NB4 (cell line): ENCODE measurements around the gene BATF3.

ENCODE experiments used
- MYC ChIP-seq: IDR thresholded peaks from 2 replicates; pipeline ENCODE4 v1.6.1; 2011; ENCODE audit warnings: low read depth, low read length
- POLR2A ChIP-seq: IDR thresholded peaks from 2 replicates; pipeline ENCODE4 v1.6.1; 2011; ENCODE audit warnings: mild to moderate bottlenecking; ENCODE audit not compliant: insufficient read length; ENCODE audit errors: extremely low read depth
- TF ChIP-seq, protein P1 (sequence below): IDR thresholded peaks from one replicate; pipeline ENCODE4 v1.5.1; 2012; ENCODE audit warnings: low read depth, low read length
- TF ChIP-seq, protein P2 (sequence below): IDR thresholded peaks from 2 replicates; pipeline ENCODE4 v1.6.1; 2011; ENCODE audit warnings: low read depth, low read length

DNA sequence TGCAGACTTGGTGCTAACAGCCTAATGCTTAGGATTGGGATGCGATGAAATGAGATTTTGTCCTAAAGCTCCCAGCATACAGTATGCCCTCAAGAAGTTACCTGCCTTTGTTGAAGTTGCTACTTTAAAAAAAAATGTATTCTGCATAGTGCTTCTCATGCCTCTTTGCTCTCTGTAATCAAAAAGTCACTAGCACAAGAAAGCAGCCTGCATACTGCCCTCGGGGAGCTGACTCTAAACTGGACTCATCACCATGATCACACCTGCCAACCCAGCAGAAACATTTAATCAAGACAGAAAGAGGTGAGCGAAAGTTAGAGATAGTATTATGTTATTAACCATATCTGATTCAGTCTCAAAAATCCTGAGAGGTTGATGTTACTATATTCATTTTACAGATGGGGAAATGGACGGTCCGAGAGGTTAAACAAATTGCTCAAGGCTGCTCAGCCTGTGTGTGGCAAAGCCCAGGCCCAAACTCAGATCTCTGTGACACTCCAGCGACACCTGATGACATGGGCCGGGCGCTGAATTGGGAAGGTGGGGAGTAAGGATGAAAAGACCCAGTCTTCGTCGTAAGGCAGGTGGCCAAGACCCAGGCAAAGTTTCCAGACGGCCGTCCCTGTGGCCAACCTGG lies 1.1 kb downstream of the BATF3 start:
- TF ChIP-seq, protein P1, sequence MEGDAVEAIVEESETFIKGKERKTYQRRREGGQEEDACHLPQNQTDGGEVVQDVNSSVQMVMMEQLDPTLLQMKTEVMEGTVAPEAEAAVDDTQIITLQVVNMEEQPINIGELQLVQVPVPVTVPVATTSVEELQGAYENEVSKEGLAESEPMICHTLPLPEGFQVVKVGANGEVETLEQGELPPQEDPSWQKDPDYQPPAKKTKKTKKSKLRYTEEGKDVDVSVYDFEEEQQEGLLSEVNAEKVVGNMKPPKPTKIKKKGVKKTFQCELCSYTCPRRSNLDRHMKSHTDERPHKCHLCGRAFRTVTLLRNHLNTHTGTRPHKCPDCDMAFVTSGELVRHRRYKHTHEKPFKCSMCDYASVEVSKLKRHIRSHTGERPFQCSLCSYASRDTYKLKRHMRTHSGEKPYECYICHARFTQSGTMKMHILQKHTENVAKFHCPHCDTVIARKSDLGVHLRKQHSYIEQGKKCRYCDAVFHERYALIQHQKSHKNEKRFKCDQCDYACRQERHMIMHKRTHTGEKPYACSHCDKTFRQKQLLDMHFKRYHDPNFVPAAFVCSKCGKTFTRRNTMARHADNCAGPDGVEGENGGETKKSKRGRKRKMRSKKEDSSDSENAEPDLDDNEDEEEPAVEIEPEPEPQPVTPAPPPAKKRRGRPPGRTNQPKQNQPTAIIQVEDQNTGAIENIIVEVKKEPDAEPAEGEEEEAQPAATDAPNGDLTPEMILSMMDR = no peak
- TF ChIP-seq, protein P2, sequence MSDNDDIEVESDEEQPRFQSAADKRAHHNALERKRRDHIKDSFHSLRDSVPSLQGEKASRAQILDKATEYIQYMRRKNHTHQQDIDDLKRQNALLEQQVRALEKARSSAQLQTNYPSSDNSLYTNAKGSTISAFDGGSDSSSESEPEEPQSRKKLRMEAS = no peak
- TF ChIP-seq POLR2A (no peak), MYC (no peak)
